Endothelial cell of umbilical vein (primary cell): ENCODE data around the gene FAM50A. TPM values are rescaled to one million over a fixed set of nuclear protein-coding genes. Genes with fewer than 3 reads are reported as not detected.
A peak's percentile ranks its signal among the peaks of the same experiment; 100 is the strongest.

Source experiments
- BruUV-seq: library from RNA; stranded (reverse); fragments of 400-500 nt; replicated peaks from 2 replicates; lab custom pipeline; 2021; lab: Mats Ljungman, UMichigan
- CTCF ChIA-PET: fragments of 300-600, 350-600 bp; sonication (Branson Sonifier 250); formaldehyde crosslinking; loops from one replicate; lab custom pipeline; 2021; ENCODE audit warnings: antibody characterized with exemption, inconsistent platforms; lab: Charles Lee
- POLR2A ChIA-PET: fragments of 300-600, 350-600 bp; sonication (Branson Sonifier 250); formaldehyde crosslinking; loops from one replicate; lab custom pipeline; 2021; ENCODE audit warnings: antibody characterized with exemption, inconsistent platforms; lab: Charles Lee
- DNase-seq: peaks from one replicate; pipeline ENCODE4 v3.0.0-alpha.2; 2011; ENCODE audit warnings: low read depth, low spot score
- FAIRE-seq: peaks from 2 replicates; lab custom pipeline; 2011; peaks lifted over from hg19 to GRCh38; lab: Jason Lieb, UNC
- H2AFZ ChIP-seq: 2 replicates; pipeline ENCODE4 v1.6.0; 2012; ENCODE audit warnings: low read depth, low read length, control low read depth, inconsistent platforms
- H3K27ac ChIP-seq: 2 replicates; pipeline ENCODE4 v1.5.1; 2011; ENCODE audit warnings: low read depth, mild to moderate bottlenecking, control low read depth, low read length, moderate library complexity; ENCODE audit not compliant: insufficient read depth
- H3K27me3 ChIP-seq, 2 experiments: 2 replicates each; pipeline versions ENCODE4 v1.6.0 to v1.6.1; 2011; ENCODE audit warnings: low read length in 2 of 2, mixed read lengths in 1 of 2; ENCODE audit not compliant: control insufficient read depth in 2 of 2, insufficient read depth in 2 of 2
- H3K36me3 ChIP-seq, 2 experiments: 2 replicates in 1 of 2; 3 replicates in 1 of 2; pipeline ENCODE4 v1.5.1; 2011; ENCODE audit warnings: low read length in 2 of 2, mild to moderate bottlenecking in 1 of 2, moderate library complexity in 1 of 2; ENCODE audit not compliant: control insufficient read depth in 2 of 2, insufficient read depth in 2 of 2; ENCODE audit errors: extremely low read depth in 1 of 2
- H3K4me1 ChIP-seq: 3 replicates; pipeline ENCODE4 v1.5.1; 2011; ENCODE audit warnings: mild to moderate bottlenecking, low read length; ENCODE audit not compliant: control insufficient read depth, insufficient read depth; ENCODE audit errors: extremely low read depth
- H3K4me2 ChIP-seq: 2 replicates; pipeline ENCODE4 v1.6.1; 2011; ENCODE audit warnings: low read length, control low read depth, mixed read lengths; ENCODE audit not compliant: insufficient read depth
- H3K4me3 ChIP-seq, 3 experiments: fragments of 200-600 bp in 1 of 3; sonication (generic), shearing (Covaris generic) in 1 of 3; replicated peaks in 1 of 3; 2 replicates each; pipeline ENCODE4 v1.5.1; 2011 to 2016; ENCODE audit warnings: control low read depth in 3 of 3, low read length in 3 of 3, mild to moderate bottlenecking in 2 of 3, inconsistent platforms in 1 of 3, low read depth in 1 of 3, moderate library complexity in 1 of 3; ENCODE audit not compliant: insufficient read depth in 1 of 3
- H3K79me2 ChIP-seq: 2 replicates; pipeline ENCODE4 v1.6.0; 2012; ENCODE audit warnings: low read length, inconsistent platforms; ENCODE audit not compliant: control insufficient read depth, insufficient read depth
- H3K9ac ChIP-seq: replicated peaks from 2 replicates; pipeline ENCODE3; 2011; ENCODE audit warnings: low read length, control low read depth; ENCODE audit not compliant: insufficient read depth; ENCODE audit errors: extremely low read depth
- H3K9me1 ChIP-seq: replicated peaks from 3 replicates; pipeline ENCODE4 v1.6.0; 2011; ENCODE audit warnings: mild to moderate bottlenecking, low read length; ENCODE audit not compliant: control insufficient read depth, insufficient read depth; ENCODE audit errors: extremely low read depth
- H3K9me3 ChIP-seq: replicated peaks from 2 replicates; pipeline ENCODE4 v1.5.1; 2012; ENCODE audit warnings: low read length, inconsistent platforms; ENCODE audit not compliant: control insufficient read depth, insufficient read depth
- H4K20me1 ChIP-seq: replicated peaks from 2 replicates; pipeline ENCODE3; 2011; ENCODE audit warnings: mild to moderate bottlenecking, low read length; ENCODE audit not compliant: control insufficient read depth, insufficient read depth; ENCODE audit errors: extremely low read depth
- EZH2 ChIP-seq: IDR thresholded peaks from 2 replicates; pipeline ENCODE4 v1.6.1; 2012; ENCODE audit warnings: borderline replicate concordance, low read depth, mild to moderate bottlenecking, moderate library complexity, low read length, inconsistent platforms; ENCODE audit not compliant: severe bottlenecking
- FOS ChIP-seq: IDR thresholded peaks from 2 replicates; pipeline ENCODE4 v1.6.1; 2011; ENCODE audit warnings: mild to moderate bottlenecking, low read length, moderate library complexity, borderline replicate concordance; ENCODE audit not compliant: insufficient read depth
- GATA2 ChIP-seq: IDR thresholded peaks from 2 replicates; pipeline ENCODE4 v1.7.0; 2011; ENCODE audit warnings: low read depth, mild to moderate bottlenecking, moderate library complexity, mixed read lengths, low read length; ENCODE audit not compliant: insufficient read length, insufficient read depth
- JUN ChIP-seq: IDR thresholded peaks from 2 replicates; pipeline ENCODE4 v1.6.1; 2011; ENCODE audit warnings: borderline replicate concordance, low read depth; ENCODE audit not compliant: insufficient read length, insufficient read depth
- MAX ChIP-seq: IDR thresholded peaks from 2 replicates; pipeline ENCODE4 v1.6.1; 2011; ENCODE audit not compliant: insufficient read depth, insufficient read length
- POLR2A ChIP-seq: IDR thresholded peaks from 2 replicates; pipeline ENCODE4 v1.6.1; 2012; ENCODE audit warnings: low read depth, mild to moderate bottlenecking, control low read depth, low read length
- POLR2AphosphoS5 ChIP-seq: IDR thresholded peaks from 2 replicates; pipeline ENCODE4 v1.6.1; 2012; ENCODE audit warnings: low read depth, mild to moderate bottlenecking, control low read depth, low read length, moderate library complexity; ENCODE audit not compliant: insufficient read depth
- dilution Hi-C: fragments of 300-500 bp; cut with MboI; formaldehyde crosslinking; loops from one replicate; pipeline ENCODE4 v1.15.0; 2019; ENCODE audit warnings: low sequenced_read_pairs; ENCODE audit not compliant: extremely low pct_ligation_motif_present
- intact Hi-C: fragments of 100-400 bp; cut with micrococcal nuclease; formaldehyde crosslinking; loops from one replicate; pipeline ENCODE4 v1.10.0; 2022
- polyA plus RNA-seq, 4 experiments: library from polyadenylated mRNA; depleted of rRNA in 3 of 4; stranded (reverse) in 3 of 4; unstranded in 1 of 4; fragments of >200 nt; gene quantifications; 2 replicates each; pipeline versions ENCODE4 v1.2.1 to v1.2.3, GENCODE V29; 2011 to 2012; ENCODE audit warnings: missing spikeins in 1 of 4
- total RNA-seq: library from RNA; stranded (reverse); gene quantifications from 2 replicates; pipeline ENCODE4 v1.2.3, GENCODE V29; 2021

The FAM50A gene
- total and polyA plus RNA-seq, 2 donors (not counting 3 experiments of a cell fraction or from before 2014, with no cell fraction given), result 75.9 to 123 TPM

GRCh38 chrX:154436983-154437752 is 6.8 kb upstream of the FAM50A start, which contains the start of gene GDI1:
Gene GDI1 (plus strand): TSS chrX:154437154. CDS start chrX:154437255, 101 bp downstream.
- Histone ChIP-seq H3K4me3 (peak within 1 kb of the TSS; percentile 50 to 94 (median 75)), H3K9me3 (no peaks in the 10 kb centered on the region), H3K9ac (peak within 1 kb of the TSS; percentile 59), H2AFZ (peak within 1 kb of the TSS; percentile 41), H4K20me1 (no peaks in the 10 kb centered on the region), H3K9me1 (no peaks in the 10 kb centered on the region), H3K4me1 (peaks cover 7% of the 10 kb centered on the region), H3K27ac (peak within 1 kb of the TSS; percentile 55), H3K27me3 (no peaks in the 10 kb centered on the region), H3K79me2 (peaks cover 41% of the 10 kb centered on the region), H3K4me2 (peak within 1 kb of the TSS; percentile 75), H3K36me3 (peaks cover 4 to 39% of the 10 kb centered on the region in 2 experiments)
- dilution Hi-C loops (no loop called here), intact Hi-C loops (no loop called here)
- DNase-seq (no peak), FAIRE-seq (no peak)
- BruUV-seq, result no TSS peak
- ChIA-PET CTCF (no interaction called here), POLR2A (no interaction called here)
- TF ChIP-seq POLR2A (no peak), MAX (no peak), FOS (no peak), JUN (no peak), EZH2 (no peak), POLR2AphosphoS5 (peak; percentile 38), GATA2 (no peak)
